ENCODE measurements around the gene RBMS1.

Gene RBMS1

GRCh38 chr2:160268151-160268781 is 225.3 kb downstream of the RBMS1 start:
- no peak for DNase-seq

GRCh38 chr2:160267692-160268091 is 225.9 kb downstream of the RBMS1 start:
- DNase-seq = no peak

GRCh38 chr2:160267022-160267421 is 226.6 kb downstream of the RBMS1 start:
- peak; percentile 42 for DNase-seq

- peak; percentile 18 for DNase-seq
Observed at GRCh38 chr2:160266037-160266551, 227.5 kb downstream of the RBMS1 start.

- no peak for DNase-seq
Observed at GRCh38 chr2:160264308-160264707, 229.3 kb downstream of the RBMS1 start.

GRCh38 chr2:160261732-160262131 is 231.9 kb downstream of the RBMS1 start:
- DNase-seq = no peak

- DNase-seq = no peak
Observed at GRCh38 chr2:160258492-160258805, 235.2 kb downstream of the RBMS1 start.

GRCh38 chr2:160257743-160258491 is 235.7 kb downstream of the RBMS1 start:
- no peak for DNase-seq

GRCh38 chr2:160257041-160257742 is 236.4 kb downstream of the RBMS1 start:
- DNase-seq = no peak

- no peak for DNase-seq
Observed at GRCh38 chr2:160256507-160256906, 237.1 kb downstream of the RBMS1 start.

- no peak for DNase-seq
Observed at GRCh38 chr2:160255408-160255807, 238.2 kb downstream of the RBMS1 start.

- DNase-seq = no peak
Observed at GRCh38 chr2:160254189-160254762, 239.3 kb downstream of the RBMS1 start.

- no peak for DNase-seq
Observed at GRCh38 chr2:160253440-160254188, 240.0 kb downstream of the RBMS1 start.

GRCh38 chr2:160252900-160253299 is 240.7 kb downstream of the RBMS1 start:
- no peak for DNase-seq

- DNase-seq = no peak
Observed at GRCh38 chr2:160252278-160252887, 241.2 kb downstream of the RBMS1 start.

GRCh38 chr2:160251569-160251968 is 242.0 kb downstream of the RBMS1 start:
- DNase-seq = no peak

GRCh38 chr2:160249876-160250275 is 243.7 kb downstream of the RBMS1 start:
- DNase-seq = no peak

GRCh38 chr2:160247296-160248035 is 246.1 kb downstream of the RBMS1 start:
- no peak for DNase-seq

- DNase-seq = no peak
Observed at GRCh38 chr2:160246356-160246755, 247.3 kb downstream of the RBMS1 start.

- no peak for DNase-seq
Observed at GRCh38 chr2:160245614-160246155, 247.9 kb downstream of the RBMS1 start.

- no peak for DNase-seq
Observed at GRCh38 chr2:160242893-160243564, 250.6 kb downstream of the RBMS1 start.
